Upper lobe of left lung (tissue), 4 donors: Measurements from ENCODE around the gene TEDC1.

Experiments
- POLR2AphosphoS5 ChIP-seq, 2 donors: sonication (generic); formaldehyde crosslinking; IDR thresholded peaks; one replicate each; pipeline ENCODE4 v1.5.1; 2017; ENCODE audit warnings: antibody characterized with exemption in 2 of 2
- TF ChIP-seq, protein P1 (sequence below), 6 experiments: fragments of 450-650 bp in 4 of 6; fragments of 200-600 bp in 2 of 6; sonication (generic) in 2 of 6; IDR thresholded peaks; one replicate each; pipeline ENCODE4 v1.5.1; 2016 to 2019; ENCODE audit warnings: antibody characterized with exemption in 6 of 6

DNA sequence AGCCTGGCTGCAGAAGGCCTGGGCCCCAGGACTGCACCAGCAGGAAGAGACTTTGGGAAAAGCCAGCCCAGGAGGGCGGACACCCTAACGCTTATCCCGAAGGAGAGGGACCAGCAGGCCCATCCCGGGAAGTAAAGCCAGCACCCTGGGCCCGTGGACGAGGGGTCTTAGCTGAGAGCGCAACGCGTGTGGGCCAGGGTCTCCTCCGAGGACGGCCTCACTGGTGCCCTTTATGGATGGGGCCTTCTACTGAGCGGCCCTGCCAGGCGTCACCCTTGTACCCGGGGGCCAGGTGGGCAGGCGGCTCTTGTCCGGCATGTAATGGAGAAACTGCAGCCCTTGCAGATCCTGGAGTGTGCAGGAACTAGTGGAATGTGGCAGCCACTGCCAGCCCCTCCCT, 14.1 kb downstream of the TEDC1 start:
- TF ChIP-seq, protein P1, sequence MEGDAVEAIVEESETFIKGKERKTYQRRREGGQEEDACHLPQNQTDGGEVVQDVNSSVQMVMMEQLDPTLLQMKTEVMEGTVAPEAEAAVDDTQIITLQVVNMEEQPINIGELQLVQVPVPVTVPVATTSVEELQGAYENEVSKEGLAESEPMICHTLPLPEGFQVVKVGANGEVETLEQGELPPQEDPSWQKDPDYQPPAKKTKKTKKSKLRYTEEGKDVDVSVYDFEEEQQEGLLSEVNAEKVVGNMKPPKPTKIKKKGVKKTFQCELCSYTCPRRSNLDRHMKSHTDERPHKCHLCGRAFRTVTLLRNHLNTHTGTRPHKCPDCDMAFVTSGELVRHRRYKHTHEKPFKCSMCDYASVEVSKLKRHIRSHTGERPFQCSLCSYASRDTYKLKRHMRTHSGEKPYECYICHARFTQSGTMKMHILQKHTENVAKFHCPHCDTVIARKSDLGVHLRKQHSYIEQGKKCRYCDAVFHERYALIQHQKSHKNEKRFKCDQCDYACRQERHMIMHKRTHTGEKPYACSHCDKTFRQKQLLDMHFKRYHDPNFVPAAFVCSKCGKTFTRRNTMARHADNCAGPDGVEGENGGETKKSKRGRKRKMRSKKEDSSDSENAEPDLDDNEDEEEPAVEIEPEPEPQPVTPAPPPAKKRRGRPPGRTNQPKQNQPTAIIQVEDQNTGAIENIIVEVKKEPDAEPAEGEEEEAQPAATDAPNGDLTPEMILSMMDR (IDR thresholded peaks at IDR 0.05) = no peak
- no peak for TF ChIP-seq POLR2AphosphoS5 (IDR thresholded peaks at IDR 0.05)
